Mesodermal cell (in vitro differentiated cells): ENCODE measurements around the gene ABCG8.
"Not testable (repeated sequence)": the region's sequence is repeated elsewhere in the genome, so short reads cannot be mapped to it uniquely, and the experiment has no call there.

Experiments used
- H3K27ac ChIP-seq: 2 replicates; pipeline ENCODE4 v1.7.0; 2013; ENCODE audit warnings: mild to moderate bottlenecking, low read depth, low read length, moderate library complexity; ENCODE audit not compliant: severe bottlenecking
- H3K36me3 ChIP-seq: 2 replicates; pipeline ENCODE4 v1.7.1; 2013; ENCODE audit warnings: mild to moderate bottlenecking, low read length, moderate library complexity; ENCODE audit not compliant: control insufficient read depth, insufficient read depth
- H3K4me1 ChIP-seq: one replicate; pipeline ENCODE4 v1.7.1; 2013; ENCODE audit warnings: mild to moderate bottlenecking, low read length; ENCODE audit not compliant: insufficient read depth, control insufficient read depth, poor library complexity, severe bottlenecking
- H3K4me3 ChIP-seq: 2 replicates; pipeline ENCODE4 v1.7.0; 2013; ENCODE audit warnings: low read length, control low read depth, mild to moderate bottlenecking; ENCODE audit not compliant: insufficient read depth, poor library complexity, severe bottlenecking; ENCODE audit errors: extremely low read depth
- H3K9me3 ChIP-seq: 2 replicates; pipeline ENCODE4 v1.7.1; 2013; ENCODE audit warnings: mild to moderate bottlenecking, low read length, moderate library complexity; ENCODE audit not compliant: control insufficient read depth
- WGBS, 2 experiments: methylation state at CpG; one replicate each; pipeline ENCODE4 v1.1.5; 2013; ENCODE audit warnings: missing lambda C conversion rate in 2 of 2; ENCODE audit not compliant: insufficient coverage in 2 of 2; 5-methylcytosine and 5-hydroxymethylcytosine counted together

ABCG8 gene

DNA sequence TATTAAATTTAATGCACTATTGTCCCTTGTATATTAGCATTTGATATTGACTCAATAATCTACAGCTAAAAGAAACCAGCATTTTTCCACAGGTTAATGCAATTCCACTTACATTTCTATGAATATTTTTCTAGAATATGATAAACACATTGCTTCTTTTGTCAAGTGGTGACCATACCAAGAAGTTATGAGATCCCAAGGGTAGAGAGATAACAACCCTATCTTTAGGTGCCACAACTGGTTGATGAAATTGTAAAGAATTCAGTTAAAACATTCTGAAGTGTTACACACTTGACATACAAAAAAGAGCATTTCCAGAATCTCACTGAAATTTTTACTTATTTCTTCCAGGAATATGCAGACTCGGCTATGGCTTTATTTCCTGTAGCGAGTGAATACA is 56.0 kb downstream of the ABCG8 start:
- 90 to 100% methylated on average over 2 of the region's 2 CpGs for WGBS, 2 experiments
- H3K36me3 ChIP-seq, result peaks cover 78% of the 10 kb centered on the region
- no peaks in the 10 kb centered on the region for H3K9me3 ChIP-seq

DNA sequence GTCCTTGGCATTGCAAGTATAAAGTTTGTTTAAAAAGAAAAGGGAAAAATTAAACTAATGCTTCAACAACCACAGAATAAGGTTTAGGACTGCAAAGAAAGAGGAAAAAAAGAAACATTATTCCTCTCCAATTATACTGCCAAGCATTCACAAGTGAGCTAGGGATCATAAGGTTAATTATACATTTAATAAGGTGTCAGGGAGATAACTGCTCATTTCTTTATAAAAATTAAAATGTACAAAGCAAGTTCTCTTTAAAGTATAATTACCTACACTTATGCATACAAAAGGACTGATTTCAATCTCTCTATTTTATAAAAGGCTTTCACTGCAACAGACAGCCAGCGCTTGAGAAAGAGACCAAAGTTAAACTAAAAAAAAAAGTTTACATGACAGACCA is 58.1 kb downstream of the ABCG8 start:
- H3K36me3 ChIP-seq, result peaks cover 62% of the 10 kb centered on the region
- WGBS, 2 experiments, result 100% methylated on average over 1 of the region's 1 CpG; no CpG with 5 or more reads in 1 of the 2 experiments
- no peak overlapping the region for H3K27ac ChIP-seq
- no peak overlapping the region for H3K4me3 ChIP-seq
- no peaks in the 10 kb centered on the region for H3K4me1 ChIP-seq
- H3K9me3 ChIP-seq, result no peaks in the 10 kb centered on the region

More for the DNA sequence above, 56.0 kb downstream of the ABCG8 start:
- H3K4me1 ChIP-seq, result peaks cover 8% of the 10 kb centered on the region
- H3K27ac ChIP-seq, result no peak overlapping the region
- no peak overlapping the region for H3K4me3 ChIP-seq

DNA sequence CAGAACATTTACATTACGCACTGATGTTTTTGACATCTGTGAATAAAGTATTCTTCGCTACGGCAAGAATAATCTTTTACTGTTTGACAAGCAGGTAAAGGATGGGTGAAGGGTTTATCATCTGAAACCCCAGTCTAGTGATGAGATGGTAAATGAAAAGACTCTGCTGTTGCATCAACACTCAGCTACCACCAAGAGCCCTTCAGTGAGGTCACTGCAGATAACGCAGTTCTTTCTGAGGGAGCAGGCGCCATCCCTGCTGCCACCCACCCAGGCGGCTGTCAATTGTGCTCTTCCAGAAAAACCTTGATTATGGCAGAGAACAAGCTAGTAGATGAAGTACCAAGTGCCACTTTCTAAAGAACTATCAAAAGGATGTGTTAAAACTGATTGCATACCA is 58.7 kb downstream of the ABCG8 start:
- no peak overlapping the region for H3K27ac ChIP-seq
- peaks cover 56% of the 10 kb centered on the region for H3K36me3 ChIP-seq
- no peaks in the 10 kb centered on the region for H3K9me3 ChIP-seq
- H3K4me1 ChIP-seq, result no peaks in the 10 kb centered on the region
- WGBS, 2 experiments, result 93 to 97% methylated on average over 4 to 5 of the region's 6 CpGs
- no peak overlapping the region for H3K4me3 ChIP-seq

DNA sequence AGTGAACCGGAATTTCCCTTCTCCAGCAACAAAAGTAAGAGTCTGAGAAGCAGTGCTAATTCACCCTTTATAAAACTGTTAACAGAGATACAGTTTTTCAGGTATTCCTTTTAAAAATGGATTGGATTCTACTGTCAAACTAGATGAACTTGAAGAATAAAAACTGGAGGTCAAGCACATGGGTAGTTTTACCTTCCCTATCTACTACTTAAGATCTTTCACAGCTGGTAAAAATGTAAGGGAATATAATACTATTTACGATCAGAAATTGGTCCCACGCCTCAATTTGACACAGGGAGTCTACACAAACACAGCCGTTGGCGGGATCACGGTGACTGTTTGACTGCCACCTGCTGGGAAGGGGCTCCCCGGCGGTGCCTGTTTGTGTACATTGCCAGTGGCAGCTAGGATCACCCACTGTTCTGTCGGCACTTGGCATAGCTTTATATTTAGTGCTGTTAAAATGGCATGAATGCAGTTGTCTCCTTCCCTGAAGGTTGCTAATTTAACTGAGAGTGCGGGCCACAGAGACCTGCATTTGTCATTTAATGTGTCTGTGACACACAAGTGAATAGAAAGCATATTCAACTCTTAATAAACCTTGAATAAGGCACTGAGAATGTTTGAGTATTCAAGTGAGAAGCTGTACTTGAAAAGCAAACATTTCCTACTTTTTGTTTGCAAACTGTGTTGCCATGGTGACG is 59.5 kb downstream of the ABCG8 start:
- H3K36me3 ChIP-seq, result peaks cover 50% of the 10 kb centered on the region
- H3K9me3 ChIP-seq, result no peaks in the 10 kb centered on the region
- 79 to 88% methylated on average over 4 to 8 of the region's 11 CpGs for WGBS, 2 experiments
- no peaks in the 10 kb centered on the region for H3K4me1 ChIP-seq
- peak overlapping the region; percentile 54 for H3K27ac ChIP-seq
- no peak overlapping the region for H3K4me3 ChIP-seq

DNA sequence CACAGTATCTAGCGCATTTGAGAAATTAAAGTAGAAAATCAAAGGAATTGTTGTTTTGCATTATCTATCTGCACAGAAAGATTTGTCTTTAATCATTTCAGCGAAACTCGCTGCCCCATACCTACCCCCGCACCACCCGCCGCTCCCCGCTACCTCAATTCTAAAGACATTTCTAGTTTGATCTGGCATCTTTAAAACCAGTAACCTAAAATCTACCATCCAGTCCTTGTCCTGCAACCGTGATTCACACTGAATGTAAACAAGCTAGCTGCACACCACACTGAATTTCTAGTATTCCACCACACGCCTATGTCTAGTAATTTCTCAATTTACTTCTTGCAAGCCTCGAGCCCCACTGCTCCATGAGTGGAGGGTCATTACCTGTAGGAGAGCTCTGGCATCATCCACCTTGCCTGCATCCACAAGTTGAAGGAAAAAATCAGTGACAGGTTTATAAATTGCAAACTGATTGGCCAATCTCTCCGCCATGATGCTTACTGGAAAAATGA is 60.1 kb downstream of the ABCG8 start:
- WGBS, 2 experiments, result 98% methylated on average over 7 to 9 of the region's 11 CpGs
- Histone ChIP-seq H3K9me3 (no peaks in the 10 kb centered on the region), H3K4me1 (no peaks in the 10 kb centered on the region), H3K36me3 (peaks cover 49% of the 10 kb centered on the region), H3K27ac (peak overlapping the region; percentile 54), H3K4me3 (no peak overlapping the region)

DNA sequence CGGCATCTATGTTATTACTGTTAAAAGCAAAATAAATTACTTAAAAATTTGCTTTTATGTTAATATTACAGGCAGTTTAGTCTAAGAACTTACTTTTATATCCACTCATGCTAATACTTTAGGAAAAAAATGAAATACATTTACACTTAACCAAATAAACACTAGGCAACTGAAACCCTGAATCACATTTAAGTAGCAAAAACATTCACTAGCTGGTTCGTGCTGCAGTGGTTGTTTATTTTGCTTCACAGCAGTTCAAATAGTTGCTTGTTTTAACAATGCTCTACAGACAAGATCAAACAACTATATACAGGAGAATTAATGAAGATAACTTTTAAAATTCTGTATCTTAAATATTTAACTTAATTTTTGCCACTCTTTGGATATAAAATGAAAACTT is 60.8 kb downstream of the ABCG8 start:
- no peak overlapping the region for H3K27ac ChIP-seq
- H3K4me1 ChIP-seq, result no peaks in the 10 kb centered on the region
- no peak overlapping the region for H3K4me3 ChIP-seq
- H3K9me3 ChIP-seq, result no peaks in the 10 kb centered on the region
- H3K36me3 ChIP-seq, result peaks cover 51% of the 10 kb centered on the region
- 86 to 100% methylated on average over 1 of the region's 2 CpGs for WGBS, 2 experiments

DNA sequence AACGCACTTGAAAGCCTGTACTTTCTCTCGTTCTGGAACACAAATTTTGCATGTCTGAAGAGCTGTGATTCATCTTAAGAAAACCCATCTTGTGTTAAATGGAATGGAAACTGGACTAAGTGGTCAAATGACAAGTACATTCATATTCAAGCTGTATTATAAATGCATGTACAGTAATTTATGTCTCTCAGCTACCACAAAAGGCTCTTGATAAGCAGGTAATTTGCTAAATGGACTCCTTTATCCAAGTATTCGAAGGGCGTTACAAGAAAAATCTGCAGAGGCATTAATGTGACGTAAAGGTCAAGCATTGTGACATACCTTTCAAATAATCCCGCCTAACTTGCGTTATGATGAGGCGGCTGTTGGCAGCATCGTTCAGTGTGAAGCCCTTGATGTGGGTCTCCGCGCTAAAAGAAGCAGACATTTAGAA is 66.6 kb downstream of the ABCG8 start:
- H3K9me3 ChIP-seq, result no peaks in the 10 kb centered on the region
- H3K4me1 ChIP-seq, result no peaks in the 10 kb centered on the region
- H3K36me3 ChIP-seq, result peaks cover 40% of the 10 kb centered on the region
- H3K27ac ChIP-seq, result no peak overlapping the region
- no peak overlapping the region for H3K4me3 ChIP-seq
- WGBS, 2 experiments, result 97 to 98% methylated on average over 11 of the region's 11 CpGs

DNA sequence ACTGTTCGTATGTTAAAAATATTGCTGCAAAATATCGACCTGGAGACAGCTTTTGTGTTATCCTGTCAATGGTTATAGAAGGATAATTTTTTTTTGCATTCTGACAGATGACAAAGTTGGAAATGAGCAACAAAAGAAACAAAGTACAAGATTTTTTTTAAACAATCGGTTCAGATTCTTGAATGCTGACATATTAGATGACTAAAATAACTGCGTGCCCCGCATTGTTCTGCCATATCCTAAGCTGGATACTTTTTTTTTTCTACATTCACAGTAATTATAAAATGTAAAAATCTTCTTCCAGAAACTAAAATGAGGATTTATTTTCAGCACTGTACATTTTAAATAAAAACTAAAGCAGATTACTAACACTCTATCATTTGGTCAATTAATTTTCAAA is 67.1 kb downstream of the ABCG8 start:
- H3K4me1 ChIP-seq, result no peaks in the 10 kb centered on the region
- no peaks in the 10 kb centered on the region for H3K9me3 ChIP-seq
- no peak overlapping the region for H3K27ac ChIP-seq
- 93 to 97% methylated on average over 2 to 3 of the region's 5 CpGs for WGBS, 2 experiments
- peaks cover 45% of the 10 kb centered on the region for H3K36me3 ChIP-seq
- no peak overlapping the region for H3K4me3 ChIP-seq

DNA sequence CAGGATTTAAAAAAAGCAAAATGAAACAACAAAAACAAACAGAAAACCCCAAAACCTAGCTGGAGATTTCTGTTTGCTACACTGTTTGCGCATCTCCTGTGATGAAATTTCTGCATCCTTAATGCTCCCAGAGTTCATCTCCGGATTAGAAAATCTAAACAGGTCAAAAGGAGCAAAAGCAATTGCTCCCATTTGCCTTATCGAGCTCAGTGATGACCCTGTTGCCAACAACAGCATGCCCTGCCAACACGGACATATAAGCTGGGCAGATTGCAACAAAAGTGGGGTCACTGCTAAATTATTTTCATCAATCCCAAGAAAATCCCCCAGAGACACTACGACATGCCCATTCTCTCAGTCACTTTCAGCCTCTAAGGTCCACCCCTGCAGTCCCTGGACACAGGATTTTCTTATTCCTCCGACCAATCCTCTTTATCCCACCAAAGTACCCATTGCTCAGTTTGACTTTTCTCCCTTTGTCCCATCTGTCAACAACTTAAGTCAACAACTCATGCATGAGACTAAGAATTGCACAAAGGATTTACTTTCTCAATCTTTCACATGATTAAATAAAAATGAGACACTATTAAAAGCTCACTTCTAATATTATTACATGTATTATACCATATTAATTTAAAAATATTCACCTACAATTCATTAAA is 67.8 kb downstream of the ABCG8 start:
- WGBS, 2 experiments, result 88 to 98% methylated on average over 5 to 6 of the region's 6 CpGs

DNA sequence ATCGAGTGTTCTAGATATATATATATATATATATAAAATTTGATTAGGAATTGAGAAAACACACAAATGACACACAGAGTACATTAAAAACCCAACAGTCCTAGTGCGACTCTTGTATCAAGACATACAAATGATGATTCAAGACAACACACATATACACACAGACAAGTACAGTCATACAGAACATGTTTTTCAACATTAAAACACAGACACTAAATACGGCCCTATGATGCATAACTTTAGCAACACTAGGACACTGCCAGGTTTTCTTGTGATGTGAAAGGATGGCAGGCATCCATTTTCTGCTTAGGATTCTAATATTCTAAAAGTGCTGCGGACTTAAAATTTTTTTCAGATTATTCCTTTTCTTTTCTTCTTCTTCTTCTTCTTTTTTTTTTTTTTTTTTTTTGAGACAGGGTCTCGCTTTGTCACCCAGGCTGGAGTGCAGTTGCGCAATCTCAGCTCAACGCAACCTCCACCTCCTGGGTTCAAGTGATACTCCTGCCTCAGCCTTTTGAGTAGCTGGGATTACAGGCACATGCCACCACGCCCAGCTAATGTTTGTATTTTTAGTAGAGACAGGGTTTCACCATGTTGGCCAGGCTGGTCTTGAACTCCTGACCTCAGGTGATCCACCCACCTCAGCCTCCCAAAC is 72.5 kb downstream of the ABCG8 start:
- H3K36me3 ChIP-seq, result peaks cover 60% of the 10 kb centered on the region
- WGBS, 2 experiments, result 93 to 95% methylated on average over 3 to 5 of the region's 8 CpGs
- H3K9me3 ChIP-seq, result not testable (repeated sequence)

More for the DNA sequence above, 67.8 kb downstream of the ABCG8 start:
- H3K4me1 ChIP-seq, result no peaks in the 10 kb centered on the region
- no peak overlapping the region for H3K27ac ChIP-seq
- no peaks in the 10 kb centered on the region for H3K9me3 ChIP-seq
- H3K4me3 ChIP-seq, result no peak overlapping the region
- H3K36me3 ChIP-seq, result peaks cover 48% of the 10 kb centered on the region

More for the DNA sequence above, 72.5 kb downstream of the ABCG8 start:
- H3K4me3 ChIP-seq, H3K4me1 ChIP-seq, H3K27ac ChIP-seq: not testable (repeated sequence)
